WERI-Rb-1 (cell line): ENCODE data around the gene FAM228B.

Experiments
- DNase-seq: peaks from one replicate; pipeline ENCODE4 v3.0.0-alpha.2; 2020
- H3K27ac ChIP-seq: fragments of 250-450 bp; sonication (Bioruptor Pico); 2 replicates; pipeline ENCODE4 v1.5.1; 2020; ENCODE audit warnings: mild to moderate bottlenecking, moderate library complexity
- H3K27me3 ChIP-seq: fragments of 250-450 bp; sonication (Bioruptor Pico); 2 replicates; pipeline ENCODE4 v1.5.1; 2021; ENCODE audit warnings: mild to moderate bottlenecking, low read depth, moderate library complexity; ENCODE audit not compliant: insufficient read depth, severe bottlenecking
- H3K36me3 ChIP-seq: fragments of 250-450 bp; sonication (Bioruptor Pico); 2 replicates; pipeline ENCODE4 v1.5.1; 2020; ENCODE audit warnings: mild to moderate bottlenecking, moderate library complexity
- H3K4me3 ChIP-seq: 2 replicates; pipeline ENCODE4 v1.5.1; 2011; ENCODE audit warnings: low read depth, mild to moderate bottlenecking, control low read depth, low read length
- H3K9me3 ChIP-seq: fragments of 250-450 bp; sonication (Bioruptor Pico); 2 replicates; pipeline ENCODE4 v1.5.1; 2021; ENCODE audit warnings: mild to moderate bottlenecking, moderate library complexity; ENCODE audit not compliant: severe bottlenecking
- TF ChIP-seq, protein P1 (sequence below): IDR thresholded peaks from 2 replicates; pipeline ENCODE4 v1.5.1; 2011; ENCODE audit warnings: low read depth, mild to moderate bottlenecking, control low read depth, inconsistent platforms, low read length

The FAM228B gene

GRCh38 chr2:24159708-24160107, 36.4 kb downstream of the FAM228B start:
- H3K9me3 ChIP-seq, result peaks cover 9% of the 10 kb centered on the region
- no peaks in the 10 kb centered on the region for H3K27me3 ChIP-seq
- no peak overlapping the region for H3K27ac ChIP-seq
- no peak for DNase-seq
- H3K36me3 ChIP-seq, result no peaks in the 10 kb centered on the region
- H3K4me3 ChIP-seq, result no peak overlapping the region
- TF ChIP-seq, protein P1, sequence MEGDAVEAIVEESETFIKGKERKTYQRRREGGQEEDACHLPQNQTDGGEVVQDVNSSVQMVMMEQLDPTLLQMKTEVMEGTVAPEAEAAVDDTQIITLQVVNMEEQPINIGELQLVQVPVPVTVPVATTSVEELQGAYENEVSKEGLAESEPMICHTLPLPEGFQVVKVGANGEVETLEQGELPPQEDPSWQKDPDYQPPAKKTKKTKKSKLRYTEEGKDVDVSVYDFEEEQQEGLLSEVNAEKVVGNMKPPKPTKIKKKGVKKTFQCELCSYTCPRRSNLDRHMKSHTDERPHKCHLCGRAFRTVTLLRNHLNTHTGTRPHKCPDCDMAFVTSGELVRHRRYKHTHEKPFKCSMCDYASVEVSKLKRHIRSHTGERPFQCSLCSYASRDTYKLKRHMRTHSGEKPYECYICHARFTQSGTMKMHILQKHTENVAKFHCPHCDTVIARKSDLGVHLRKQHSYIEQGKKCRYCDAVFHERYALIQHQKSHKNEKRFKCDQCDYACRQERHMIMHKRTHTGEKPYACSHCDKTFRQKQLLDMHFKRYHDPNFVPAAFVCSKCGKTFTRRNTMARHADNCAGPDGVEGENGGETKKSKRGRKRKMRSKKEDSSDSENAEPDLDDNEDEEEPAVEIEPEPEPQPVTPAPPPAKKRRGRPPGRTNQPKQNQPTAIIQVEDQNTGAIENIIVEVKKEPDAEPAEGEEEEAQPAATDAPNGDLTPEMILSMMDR, result no peak

DNA sequence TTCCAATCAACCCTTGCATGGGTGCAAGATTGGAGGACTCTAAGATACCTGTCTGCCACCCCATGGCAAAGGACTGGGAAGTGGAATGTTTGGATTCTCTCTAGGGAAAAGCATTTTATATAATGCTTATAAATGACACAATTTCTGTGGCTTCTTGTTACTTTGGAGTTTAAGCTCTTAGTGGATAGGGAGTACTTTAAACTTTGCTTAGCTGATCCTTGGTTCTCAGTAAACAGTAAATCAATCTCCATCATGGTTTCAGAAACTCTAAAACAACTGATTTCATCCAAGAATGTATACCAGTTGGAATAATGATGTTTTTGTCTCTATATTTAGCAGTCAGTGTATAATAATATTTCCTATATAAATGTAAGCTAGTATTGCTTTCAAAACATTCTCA, 37.5 kb downstream of the FAM228B start:
- no peak for DNase-seq
- TF ChIP-seq, protein P1, result no peak
- no peak overlapping the region for H3K27ac ChIP-seq

GRCh38 chr2:24162494-24162893, 39.2 kb downstream of the FAM228B start:
- Histone ChIP-seq H3K27ac (no peak overlapping the region), H3K36me3 (no peaks in the 10 kb centered on the region), H3K4me3 (no peak overlapping the region), H3K9me3 (peaks cover 9% of the 10 kb centered on the region), H3K27me3 (no peaks in the 10 kb centered on the region)
- TF ChIP-seq, protein P1, result no peak
- no peak for DNase-seq

More for the DNA sequence above, 37.5 kb downstream of the FAM228B start:
- peaks cover 9% of the 10 kb centered on the region for H3K9me3 ChIP-seq
- no peak overlapping the region for H3K4me3 ChIP-seq
- no peaks in the 10 kb centered on the region for H3K36me3 ChIP-seq
- no peaks in the 10 kb centered on the region for H3K27me3 ChIP-seq

DNA sequence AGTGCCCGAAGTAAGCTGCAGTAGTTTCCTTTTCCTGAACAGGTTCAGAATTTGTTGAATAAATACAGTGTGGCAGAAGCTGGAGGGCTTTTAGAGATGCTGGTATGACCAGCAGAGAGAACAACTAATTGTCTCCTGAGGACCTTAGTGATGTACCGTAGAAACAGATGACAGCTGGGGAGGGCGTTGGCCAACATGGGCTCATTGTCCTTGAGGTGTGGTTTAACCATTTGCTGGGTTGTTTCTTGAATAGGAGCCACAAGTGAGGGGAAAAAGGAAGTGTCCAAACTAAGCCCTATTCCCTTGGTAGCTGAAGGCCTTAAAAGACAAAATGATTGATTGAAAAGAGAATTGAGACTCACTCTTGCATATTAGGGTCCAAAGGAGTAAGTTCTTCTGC, 39.9 kb downstream of the FAM228B start:
- Histone ChIP-seq H3K4me3 (no peak overlapping the region), H3K27ac (no peak overlapping the region), H3K27me3 (no peaks in the 10 kb centered on the region), H3K9me3 (peaks cover 9% of the 10 kb centered on the region), H3K36me3 (no peaks in the 10 kb centered on the region)
- DNase-seq, result no peak
- TF ChIP-seq, protein P1, result no peak

GRCh38 chr2:24163601-24164000, 40.3 kb downstream of the FAM228B start:
- Histone ChIP-seq H3K36me3 (no peaks in the 10 kb centered on the region), H3K4me3 (no peak overlapping the region), H3K9me3 (peaks cover 9% of the 10 kb centered on the region), H3K27me3 (no peaks in the 10 kb centered on the region), H3K27ac (no peak overlapping the region)
- no peak for DNase-seq
- TF ChIP-seq, protein P1, result no peak

GRCh38 chr2:24164416-24164973, 41.2 kb downstream of the FAM228B start:
- Histone ChIP-seq H3K36me3 (no peaks in the 10 kb centered on the region), H3K4me3 (no peak overlapping the region), H3K27me3 (no peaks in the 10 kb centered on the region), H3K9me3 (peaks cover 9% of the 10 kb centered on the region), H3K27ac (no peak overlapping the region)
- TF ChIP-seq, protein P1, result peak; percentile 87
- peak; percentile 53 for DNase-seq
